Aorta (tissue), 5 donors: ENCODE results near the gene PTPRN2. TPM values are rescaled to one million over a fixed set of nuclear protein-coding genes. Genes with fewer than 3 reads are reported as not detected.
A peak's percentile ranks its signal among the peaks of the same experiment; 100 is the strongest.

ENCODE experiments used
- ATAC-seq: fragments of 200-7000 bp; cut with Tn5 transposase; one replicate; pipeline ENCODE4 v1.9.1; 2022; ENCODE audit warnings: moderate library complexity; ENCODE audit not compliant: low FRiP score
- DNase-seq, 2 donors: peaks; one replicate each; pipeline ENCODE4 v3.0.0-alpha.2; 2020
- H3K27ac ChIP-seq, 2 donors: one replicate each; pipeline ENCODE4 v1.5.1; 2013; ENCODE audit warnings: low read length in 2 of 2, mild to moderate bottlenecking in 2 of 2, moderate library complexity in 2 of 2, control low read depth in 1 of 2, inconsistent platforms in 1 of 2, low read depth in 1 of 2
- H3K27me3 ChIP-seq, 2 donors: one replicate each; pipeline ENCODE4 v1.6.1; 2013; ENCODE audit warnings: control low read depth in 1 of 2, low read length in 1 of 2, mild to moderate bottlenecking in 1 of 2, moderate library complexity in 1 of 2; ENCODE audit not compliant: insufficient read depth in 2 of 2, control insufficient read depth in 1 of 2
- H3K36me3 ChIP-seq, 2 donors: one replicate each; pipeline ENCODE4 v1.6.1; 2013; ENCODE audit warnings: control low read depth in 1 of 2, low read length in 1 of 2, mild to moderate bottlenecking in 1 of 2; ENCODE audit not compliant: insufficient read depth in 2 of 2, control insufficient read depth in 1 of 2
- H3K4me1 ChIP-seq, 2 donors: one replicate each; pipeline ENCODE4 v1.6.1; 2013; ENCODE audit warnings: low read length in 2 of 2, control low read depth in 1 of 2, mild to moderate bottlenecking in 1 of 2, moderate library complexity in 1 of 2; ENCODE audit not compliant: insufficient read depth in 2 of 2, control insufficient read depth in 1 of 2
- H3K4me3 ChIP-seq, 2 donors: one replicate each; pipeline ENCODE4 v1.5.1; 2013; ENCODE audit warnings: low read length in 2 of 2, control low read depth in 1 of 2, mild to moderate bottlenecking in 1 of 2
- H3K9me3 ChIP-seq: one replicate; pipeline ENCODE4 v1.6.1; 2013; ENCODE audit warnings: mild to moderate bottlenecking, low read length; ENCODE audit not compliant: control insufficient read depth
- WGBS, 2 donors: extraction: QIAGEN DNeasy Blood & Tissue Kit; methylation state at CpG; one replicate each; pipeline ENCODE4 v1.1.7; 2013; 5-methylcytosine and 5-hydroxymethylcytosine counted together
- intact Hi-C, 2 donors: fragments of 100-400 bp; cut with DNase I; formaldehyde crosslinking; loops; one replicate each; pipeline versions ENCODE4 v1.14.2 to v1.15.0; 2022
- polyA plus RNA-seq, 2 donors: library from polyadenylated mRNA; stranded (reverse); fragments of 200-250 nt; gene quantifications; one replicate each; pipeline ENCODE4 v1.2.3, GENCODE V29; 2013
- total RNA-seq, 2 donors: library from RNA; stranded (reverse); fragmentation: NEBNext Ultra II Directional; extraction: Animal tissue kit (Norgen Biotek cat#: 25700); gene quantifications; one replicate each; pipeline ENCODE4 v1.2.1, GENCODE V29; 2021
- donor health status: healthy with polysubstance abuse.
- donor health status: Bipolar disorder and iron deficiency.
- donor health status: DM: no; HTN: no; CAD: no.
- donor health status: DM: no; HTN: no; CAD: no.
- donor health status: DM: yes; HTN: yes; CAD: no.

The PTPRN2 gene
- total and polyA plus RNA-seq, 4 donors: 0.67 to 3.3 (median 1.4) TPM

- peak; percentile 24 to 51 for DNase-seq
- H3K27me3 ChIP-seq: no peaks in the 10 kb centered on the region
- WGBS, 2 donors: 85 to 93% methylated on average over 13 of the region's 13 CpGs
- H3K4me3 ChIP-seq: no peak overlapping the region
- no peak overlapping the region for H3K27ac ChIP-seq
- peak; percentile 19 for ATAC-seq
- H3K4me1 ChIP-seq: no peaks in the 10 kb centered on the region
- H3K36me3 ChIP-seq: no peaks in the 10 kb centered on the region
- intact Hi-C loops: no loop called here
- peaks cover 1% of the 10 kb centered on the region for H3K9me3 ChIP-seq
Measured at GRCh38 chr7:158264881-158265742, 322.5 kb downstream of the PTPRN2 start.

- 89% methylated on average over 25 of the region's 25 CpGs for WGBS, 2 donors
- no peaks in the 10 kb centered on the region for H3K4me1 ChIP-seq
- H3K27ac ChIP-seq: no peak overlapping the region
- ATAC-seq: no peak
- DNase-seq: peak; percentile 30 to 53
- H3K27me3 ChIP-seq: no peaks in the 10 kb centered on the region
- H3K4me3 ChIP-seq: no peak overlapping the region
- intact Hi-C loops: no loop called here
- H3K9me3 ChIP-seq: peaks cover 1% of the 10 kb centered on the region
- no peaks in the 10 kb centered on the region for H3K36me3 ChIP-seq
Measured at GRCh38 chr7:158263964-158264748, 323.5 kb downstream of the PTPRN2 start.

DNA sequence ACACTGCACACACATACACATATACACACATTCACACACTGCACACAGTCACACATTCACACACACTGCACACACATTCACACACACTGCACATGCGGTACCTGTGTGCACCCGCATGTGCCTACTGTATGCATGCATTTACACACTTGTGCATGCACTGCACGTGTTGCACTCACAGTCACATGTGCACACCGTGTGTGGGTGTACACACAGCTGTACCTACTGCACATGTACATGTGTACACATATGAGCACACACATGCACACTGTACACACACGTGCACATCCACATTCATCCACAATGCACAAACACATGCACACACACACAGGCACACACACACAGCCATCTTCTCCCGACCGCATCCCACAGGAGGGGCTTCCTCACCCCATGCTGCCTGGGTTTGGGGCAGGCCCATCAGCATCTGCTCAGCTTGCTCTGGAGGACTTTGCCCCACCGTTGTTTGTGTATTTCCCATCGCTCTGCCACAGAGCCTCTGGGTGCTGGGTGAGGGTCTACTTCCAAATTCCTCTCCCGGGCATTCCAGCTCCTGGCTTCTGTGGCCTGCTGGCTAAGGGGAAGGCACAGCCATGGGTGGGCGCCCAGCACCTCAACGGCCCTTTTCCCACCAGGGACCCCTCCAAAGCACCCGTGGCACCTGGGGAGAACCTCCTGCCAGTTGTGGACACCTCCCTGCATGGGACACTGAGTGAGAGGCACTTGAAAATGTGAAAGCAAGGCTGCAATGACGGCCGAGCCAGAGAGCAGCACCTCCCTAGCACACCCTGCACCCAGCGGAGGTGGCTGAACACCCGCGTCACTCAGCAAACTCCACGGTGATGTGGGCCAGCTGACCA lies 324.3 kb downstream of the PTPRN2 start:
- H3K4me3 ChIP-seq: no peak overlapping the region
- no peaks in the 10 kb centered on the region for H3K36me3 ChIP-seq
- ATAC-seq: no peak
- no peak overlapping the region for H3K27ac ChIP-seq
- no peaks in the 10 kb centered on the region for H3K4me1 ChIP-seq
- no peaks in the 10 kb centered on the region for H3K27me3 ChIP-seq
- peaks cover 1% of the 10 kb centered on the region for H3K9me3 ChIP-seq
- peak; percentile 13 to 48 for DNase-seq
- intact Hi-C loops: no loop called here
- WGBS, 2 donors: 89 to 90% methylated on average over 19 of the region's 19 CpGs

GRCh38 chr7:158262284-158263109 lies 325.1 kb downstream of the PTPRN2 start:
- 95 to 97% methylated on average over 5 of the region's 5 CpGs for WGBS, 2 donors
- intact Hi-C loops: no loop called here
- Histone ChIP-seq H3K27me3 (no peaks in the 10 kb centered on the region), H3K27ac (no peak overlapping the region), H3K4me3 (no peak overlapping the region), H3K4me1 (no peaks in the 10 kb centered on the region), H3K9me3 (peaks cover 1% of the 10 kb centered on the region), H3K36me3 (no peaks in the 10 kb centered on the region)
- ATAC-seq: no peak
- no peak for DNase-seq

- intact Hi-C loops: no loop called here
- WGBS, 2 donors: 72 to 77% methylated on average over 27 of the region's 27 CpGs
- ATAC-seq (no peak), DNase-seq (peak in 1 of 2 donors; percentile 51)
- Histone ChIP-seq H3K9me3 (peaks cover 1% of the 10 kb centered on the region), H3K4me3 (no peak overlapping the region), H3K27ac (no peak overlapping the region), H3K27me3 (no peaks in the 10 kb centered on the region), H3K36me3 (no peaks in the 10 kb centered on the region), H3K4me1 (no peaks in the 10 kb centered on the region)
Measured at GRCh38 chr7:158261362-158262235, 326.0 kb downstream of the PTPRN2 start.

GRCh38 chr7:158260567-158261361 lies 326.9 kb downstream of the PTPRN2 start:
- ATAC-seq: no peak
- Histone ChIP-seq H3K4me3 (no peak overlapping the region), H3K4me1 (no peaks in the 10 kb centered on the region), H3K27ac (no peak overlapping the region), H3K27me3 (no peaks in the 10 kb centered on the region), H3K36me3 (no peaks in the 10 kb centered on the region), H3K9me3 (peaks cover 1% of the 10 kb centered on the region)
- peak in 1 of 2 donors; percentile 11 for DNase-seq
- 61 to 62% methylated on average over 20 of the region's 20 CpGs for WGBS, 2 donors
- intact Hi-C loops: no loop called here
